HG03378 (cell line): ENCODE measurements around the gene ADRA2B.
"Not testable (repeated sequence)": the region's sequence is repeated elsewhere in the genome, so short reads cannot be mapped to it uniquely, and the experiment has no call there.

Experiments used
- ATAC-seq: cut with Tn5 transposase; IDR thresholded peaks from one replicate; pipeline ENCODE4 v1.9.1; 2021; ENCODE audit warnings: mild to moderate bottlenecking, moderate library complexity; ENCODE audit not compliant: unreplicated experiment

The ADRA2B gene

DNA sequence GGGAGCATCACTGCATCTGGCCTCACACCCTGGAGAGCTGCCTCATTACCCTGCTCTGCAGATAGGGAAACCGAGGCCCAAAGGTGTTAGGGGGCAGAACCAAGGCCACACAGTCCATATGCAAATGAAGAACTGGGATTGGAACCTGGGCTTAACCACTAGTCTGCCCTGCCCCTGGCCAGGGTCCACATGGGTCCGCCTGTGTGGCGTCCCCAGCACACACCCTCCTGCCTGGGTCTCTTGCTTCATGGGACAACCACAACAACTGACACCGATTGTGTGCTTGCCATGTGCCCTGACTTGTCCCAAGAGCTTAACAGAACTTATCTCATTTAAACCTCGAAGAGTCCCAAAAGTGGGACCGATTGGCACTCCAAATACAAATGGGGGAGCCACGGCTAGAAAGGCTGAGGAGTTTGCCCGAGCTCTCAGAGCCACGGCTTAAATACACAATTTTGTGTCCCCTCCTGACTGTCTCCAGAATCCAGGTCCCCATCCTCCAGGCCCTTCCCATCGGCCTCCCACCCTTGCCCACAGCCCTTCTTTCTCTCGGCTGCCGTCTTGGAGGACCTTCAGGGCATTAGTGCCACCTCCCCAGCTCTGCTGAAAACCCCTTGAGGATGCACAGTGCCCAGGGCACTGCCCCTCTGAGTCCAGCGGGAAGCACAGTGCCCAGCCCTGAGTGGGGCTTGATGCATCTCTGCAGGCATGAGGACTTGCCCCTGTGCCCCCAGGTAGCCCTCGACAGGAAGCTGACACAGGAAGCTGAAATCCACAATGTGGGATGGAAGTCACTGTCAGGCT lies 34.6 kb upstream of the ADRA2B start:
- no peak for ATAC-seq

DNA sequence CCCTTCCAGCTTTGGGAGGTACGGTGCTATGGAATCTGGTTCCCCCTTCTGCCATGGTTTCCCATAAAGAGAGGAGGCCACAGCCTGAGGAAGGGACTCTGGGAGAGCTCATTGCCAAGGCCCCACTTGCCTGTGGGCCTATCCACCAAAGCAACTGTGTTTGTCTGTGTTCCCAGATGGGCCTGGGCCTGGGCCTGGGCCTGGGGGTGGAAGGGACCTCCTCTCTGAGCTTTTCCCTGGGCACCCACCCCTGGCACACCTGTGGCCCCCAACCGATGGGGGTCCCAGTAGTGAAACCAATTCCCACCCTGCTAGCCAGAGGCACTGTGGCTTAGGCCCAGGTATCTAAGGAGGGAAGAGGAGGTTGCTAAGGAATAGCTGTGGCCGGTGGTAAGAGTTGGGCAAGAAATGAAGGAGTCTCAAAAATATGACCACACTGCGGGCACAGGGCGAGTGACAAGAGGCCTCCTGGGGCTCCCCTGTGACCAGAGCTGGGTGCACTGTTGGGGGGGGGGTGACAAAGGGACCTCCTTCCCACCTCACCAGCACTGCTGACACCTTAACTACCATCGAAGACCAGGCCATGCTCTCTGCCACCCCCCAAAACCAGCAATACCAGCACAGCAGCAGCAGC lies 33.8 kb upstream of the ADRA2B start:
- no peak for ATAC-seq

DNA sequence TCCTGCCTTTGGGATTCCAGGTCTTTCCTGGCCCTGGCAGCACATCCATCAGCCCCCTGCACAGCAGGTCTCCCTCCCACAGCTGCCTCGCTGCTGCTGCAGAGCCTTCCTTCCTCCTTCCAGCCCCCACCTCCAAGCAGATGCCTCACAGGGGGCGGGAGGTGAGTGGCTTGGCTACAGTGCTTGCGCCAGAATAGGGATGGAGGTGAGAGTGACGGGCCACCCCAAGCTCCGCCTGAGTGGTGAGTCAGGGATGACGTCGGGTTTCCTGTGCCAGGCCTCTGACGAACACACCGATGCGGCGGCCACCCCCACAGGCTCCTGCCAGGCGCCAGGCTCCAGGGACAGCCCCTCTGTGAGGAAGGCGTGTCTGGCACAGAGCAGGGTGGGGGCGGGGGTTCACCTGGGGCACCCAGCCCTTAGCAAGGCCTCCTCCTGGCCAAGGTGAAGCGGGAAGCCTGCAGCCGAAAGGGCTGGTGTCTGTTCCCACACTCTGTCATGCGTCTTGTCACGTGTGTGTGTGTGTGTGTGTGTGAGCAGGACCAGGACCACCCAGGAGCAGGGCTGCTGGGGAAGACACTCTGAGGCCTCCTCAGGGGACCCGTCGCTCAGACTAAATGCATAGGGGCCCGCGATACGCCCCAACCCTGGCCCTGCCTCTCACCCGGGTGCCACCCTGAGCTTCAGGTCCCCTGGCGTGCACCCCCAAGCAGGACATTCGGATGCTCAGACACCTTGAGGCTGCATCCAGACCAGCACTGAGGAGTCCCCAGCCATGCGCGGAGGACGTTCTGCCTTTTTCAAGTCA lies 32.2 kb upstream of the ADRA2B start:
- peak; percentile 46 for ATAC-seq

DNA sequence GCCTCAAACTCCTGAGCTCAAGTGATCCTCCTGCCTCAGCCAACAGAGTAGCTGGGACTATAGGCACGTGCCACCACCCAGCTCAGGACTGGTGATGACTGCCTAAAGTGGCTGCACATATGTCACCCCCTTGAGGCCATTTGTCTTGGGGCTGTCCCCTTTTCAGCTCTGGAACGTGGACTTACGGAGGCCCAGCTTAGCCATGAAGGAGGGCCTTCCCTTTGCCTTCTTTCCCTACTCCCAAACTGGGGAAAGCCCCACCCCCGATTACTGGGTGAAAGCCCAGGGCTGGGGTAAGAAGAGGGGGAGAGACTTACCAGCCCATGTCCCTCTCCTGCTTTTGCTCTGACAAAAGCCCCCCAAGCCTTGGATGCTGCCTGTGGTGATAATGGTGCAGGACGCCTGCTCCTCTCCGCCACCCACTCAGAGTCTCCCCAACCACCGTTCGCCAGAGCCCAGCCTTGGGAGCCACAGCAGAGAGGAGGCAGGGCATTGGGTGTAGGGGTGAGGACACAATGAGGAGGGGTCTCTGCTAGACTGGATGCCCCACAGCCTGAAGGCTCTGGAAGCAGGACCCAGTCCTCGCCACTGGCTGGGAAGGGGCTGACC lies 31.3 kb upstream of the ADRA2B start:
- ATAC-seq = no peak

DNA sequence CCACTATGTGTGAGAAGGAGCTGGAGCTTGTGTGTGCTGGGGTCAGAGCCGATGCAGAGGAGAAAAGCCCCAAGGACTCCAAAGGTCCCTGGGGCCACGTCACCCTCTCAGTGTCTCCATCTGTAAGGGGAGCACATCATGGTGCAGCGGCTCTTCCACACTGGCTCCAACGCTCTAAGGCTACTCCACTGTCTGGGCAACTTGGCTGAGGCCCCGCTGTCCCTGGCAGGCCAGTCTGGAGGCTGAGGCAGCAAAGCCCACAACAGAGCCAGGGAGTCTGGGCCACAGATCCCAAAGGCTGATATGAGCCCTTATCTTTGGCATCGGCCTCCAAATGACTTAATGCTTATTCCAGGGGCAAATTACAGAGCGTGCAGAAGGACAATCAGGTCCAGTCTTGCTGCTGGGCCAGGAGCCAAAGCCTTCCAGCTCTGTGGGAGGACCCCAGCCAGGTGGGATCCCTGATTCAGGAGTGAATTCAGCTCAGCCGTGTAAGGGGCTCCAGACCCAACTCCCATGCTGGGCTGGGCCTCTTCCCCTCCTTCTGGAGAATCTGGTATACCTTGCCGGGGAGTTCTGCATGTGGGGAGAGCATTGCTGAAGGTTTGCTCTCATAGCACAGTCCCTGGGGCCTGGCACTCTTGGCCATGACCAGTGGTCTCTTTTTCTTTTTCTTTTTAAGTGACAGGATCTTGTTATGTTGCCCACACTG lies 30.7 kb upstream of the ADRA2B start:
- ATAC-seq = no peak

DNA sequence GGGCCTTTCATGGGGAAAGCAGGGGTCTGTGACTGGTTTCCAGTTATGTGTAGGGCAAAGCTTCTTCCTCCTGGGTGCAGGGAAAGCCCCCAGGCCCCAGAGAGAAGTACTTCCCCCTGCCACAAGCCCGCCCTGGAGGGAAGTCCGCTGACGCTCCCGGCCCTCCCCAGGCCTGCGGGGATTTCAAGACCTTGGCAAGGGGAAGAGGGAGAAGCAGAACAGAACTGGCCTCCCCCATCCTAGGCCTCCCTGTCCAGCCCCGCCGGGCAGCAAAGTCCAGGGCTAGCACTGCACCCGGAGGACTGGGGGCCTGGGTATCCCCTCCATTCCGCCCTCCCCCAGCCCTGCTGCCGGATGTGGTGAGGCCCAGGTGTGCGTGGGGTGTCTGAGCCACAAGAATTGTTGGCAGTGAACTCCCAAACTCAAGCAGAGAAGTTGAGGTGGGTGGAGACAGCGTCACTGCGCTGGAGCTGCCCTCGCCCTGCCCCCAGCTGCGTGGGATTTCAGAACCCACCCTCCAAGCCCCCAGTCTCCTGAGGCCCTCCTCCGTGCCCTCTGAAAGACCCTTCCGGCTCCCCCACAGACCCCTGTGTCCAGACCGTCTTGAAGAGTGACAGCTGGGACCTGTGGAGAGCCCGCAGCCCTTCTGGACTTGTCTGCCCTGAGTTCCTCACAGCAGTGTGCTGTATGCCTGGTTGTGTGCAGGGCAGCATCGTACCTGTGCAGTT lies 29.9 kb upstream of the ADRA2B start:
- peak; percentile 33 for ATAC-seq

DNA sequence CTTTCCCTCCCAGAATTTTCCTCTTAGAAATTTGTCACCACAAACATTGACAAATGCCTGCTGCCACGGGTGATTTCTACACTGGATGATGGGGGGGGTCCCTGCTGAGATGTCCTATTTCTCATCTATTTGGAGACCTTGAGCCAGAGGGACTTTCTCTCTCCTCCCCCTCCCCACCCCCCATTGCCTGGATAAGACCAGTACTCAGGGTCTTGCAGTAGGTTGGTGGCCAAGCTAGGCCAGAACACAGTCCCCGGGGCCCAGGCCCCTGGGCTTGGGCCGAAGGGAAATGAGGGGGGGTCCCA lies 29.4 kb upstream of the ADRA2B start:
- ATAC-seq = no peak

DNA sequence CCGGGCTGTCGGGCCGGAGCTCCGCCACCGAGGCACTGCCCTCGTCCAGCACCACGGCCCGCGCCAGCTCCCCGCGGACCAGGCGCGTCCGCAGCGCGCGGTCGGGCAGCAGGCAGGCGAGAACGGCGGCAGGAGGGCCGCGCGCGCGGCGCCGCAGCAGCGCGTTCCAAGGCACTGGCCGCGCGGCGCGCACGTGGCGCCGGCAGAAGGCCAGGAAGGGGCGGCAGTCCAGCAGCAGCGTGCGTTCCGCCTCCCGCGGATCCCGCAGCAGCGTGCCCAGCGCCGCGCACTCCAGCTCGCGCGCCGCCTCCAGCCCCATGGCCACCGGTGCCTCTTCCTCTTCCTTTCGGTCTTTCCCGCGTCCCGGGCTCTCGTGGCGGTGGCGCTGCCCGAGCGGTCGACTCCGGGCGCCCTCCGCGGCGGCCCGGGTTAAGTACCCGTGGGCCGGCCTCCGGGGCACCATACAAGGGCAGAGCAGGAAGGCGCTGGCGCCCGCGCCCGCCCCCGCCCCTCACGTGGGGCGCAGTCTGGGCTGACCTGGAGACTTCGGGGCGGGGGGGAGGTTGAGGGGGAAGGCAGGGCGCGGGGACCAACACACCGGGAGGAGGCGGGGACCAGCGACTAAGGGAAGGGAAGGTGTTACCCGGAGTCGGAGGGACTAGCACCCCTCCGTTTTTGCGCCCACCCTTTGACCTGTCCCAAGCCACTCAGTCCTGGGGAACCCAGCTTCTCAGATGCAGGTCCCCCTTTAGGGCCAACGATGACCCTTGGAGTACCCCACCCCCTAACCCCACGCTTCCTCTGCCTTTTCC lies 28.9 kb upstream of the ADRA2B start, which contains the start of gene DUSP2:
DUSP2 (minus strand) TSS at position 405 of the 812 bp plus-strand sequence; CDS start at position 319, 86 bp downstream.
- peak; percentile 27 for ATAC-seq

DNA sequence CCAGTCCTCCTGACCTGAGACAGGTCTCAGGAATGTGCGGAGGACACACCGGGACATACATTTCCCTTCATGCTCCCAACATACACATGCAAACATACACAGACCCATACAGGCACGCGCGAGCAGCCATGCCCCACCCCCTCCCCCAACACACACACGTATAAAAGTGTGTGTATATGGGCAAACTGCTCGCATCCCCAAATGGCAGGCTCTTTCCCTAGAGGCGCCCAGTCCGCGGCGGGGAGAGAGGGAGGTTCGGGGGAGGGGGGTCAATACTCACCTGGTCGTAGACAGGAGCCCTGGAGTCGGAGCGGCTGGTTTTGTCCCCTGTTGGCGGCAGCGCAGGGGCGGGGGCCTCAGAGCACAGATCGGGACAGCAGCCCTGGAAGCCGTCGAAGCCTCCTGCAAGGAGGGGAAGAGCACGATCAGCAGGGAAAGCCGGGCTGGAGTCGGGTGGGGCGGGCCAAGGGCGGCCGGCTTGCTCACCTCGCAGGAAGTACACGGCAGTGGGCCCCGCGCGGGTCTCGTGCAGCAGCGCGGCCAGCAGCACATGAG lies 28.2 kb upstream of the ADRA2B start:
- ATAC-seq = no peak

DNA sequence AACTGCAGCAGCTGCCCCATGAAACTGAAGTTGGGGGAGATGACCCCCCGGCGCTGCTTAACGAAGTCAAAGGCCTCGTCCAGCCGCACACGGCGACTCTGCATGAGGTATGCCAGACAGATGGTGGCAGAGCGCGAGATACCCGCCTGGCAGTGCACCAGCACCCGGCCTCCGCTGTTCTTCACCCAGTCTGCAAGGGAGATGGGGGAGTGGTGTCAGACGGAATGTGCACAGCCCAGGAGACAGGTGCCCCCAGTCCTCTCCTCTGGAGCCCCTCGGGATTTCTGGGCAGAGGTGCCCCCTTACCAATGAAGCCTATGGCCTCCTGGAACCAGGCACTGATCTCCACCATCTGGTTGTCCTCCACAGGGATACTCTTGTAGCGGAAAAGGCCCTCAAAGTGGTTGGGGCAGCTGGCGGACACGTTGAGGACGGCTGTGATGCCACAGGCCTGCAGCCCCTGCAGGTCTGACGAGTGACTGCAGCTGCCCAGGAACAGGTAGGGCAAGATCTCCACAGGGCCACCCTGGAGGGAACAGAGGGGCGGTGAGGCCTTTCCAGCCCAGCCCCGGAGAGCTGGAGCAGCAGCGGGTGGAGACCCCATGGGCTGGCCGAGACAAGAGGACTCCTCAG lies 27.6 kb upstream of the ADRA2B start:
- no peak for ATAC-seq

DNA sequence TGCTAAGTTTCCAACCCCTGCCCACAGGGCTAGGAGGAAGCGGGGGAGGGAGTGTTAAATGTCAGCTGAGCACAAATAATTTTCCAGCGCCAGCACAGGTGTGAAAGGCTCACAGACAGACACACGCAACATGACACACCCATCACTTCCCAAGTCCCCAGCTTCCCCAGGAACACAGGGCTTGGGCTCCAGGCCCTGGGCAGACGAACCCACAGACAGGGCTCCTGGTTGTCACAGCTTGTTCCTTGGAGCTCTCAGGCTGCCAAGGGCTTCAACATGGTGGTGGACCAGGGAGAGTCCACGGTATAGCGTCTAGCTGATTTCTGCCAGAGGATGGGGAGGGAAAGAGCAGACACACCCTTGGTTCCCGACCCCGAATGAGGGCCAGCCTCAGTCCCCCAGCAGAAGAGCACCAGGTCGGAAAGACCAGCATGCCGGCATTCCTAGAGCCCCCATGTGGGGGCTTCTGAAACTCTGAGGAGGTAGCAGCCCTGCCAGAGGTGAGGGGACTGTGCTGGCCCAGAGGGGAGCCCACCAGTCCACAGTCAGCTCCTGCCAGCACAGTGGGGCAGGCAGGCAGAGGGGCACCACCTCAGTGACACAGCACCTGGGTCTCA lies 27.0 kb upstream of the ADRA2B start:
- ATAC-seq = no peak

DNA sequence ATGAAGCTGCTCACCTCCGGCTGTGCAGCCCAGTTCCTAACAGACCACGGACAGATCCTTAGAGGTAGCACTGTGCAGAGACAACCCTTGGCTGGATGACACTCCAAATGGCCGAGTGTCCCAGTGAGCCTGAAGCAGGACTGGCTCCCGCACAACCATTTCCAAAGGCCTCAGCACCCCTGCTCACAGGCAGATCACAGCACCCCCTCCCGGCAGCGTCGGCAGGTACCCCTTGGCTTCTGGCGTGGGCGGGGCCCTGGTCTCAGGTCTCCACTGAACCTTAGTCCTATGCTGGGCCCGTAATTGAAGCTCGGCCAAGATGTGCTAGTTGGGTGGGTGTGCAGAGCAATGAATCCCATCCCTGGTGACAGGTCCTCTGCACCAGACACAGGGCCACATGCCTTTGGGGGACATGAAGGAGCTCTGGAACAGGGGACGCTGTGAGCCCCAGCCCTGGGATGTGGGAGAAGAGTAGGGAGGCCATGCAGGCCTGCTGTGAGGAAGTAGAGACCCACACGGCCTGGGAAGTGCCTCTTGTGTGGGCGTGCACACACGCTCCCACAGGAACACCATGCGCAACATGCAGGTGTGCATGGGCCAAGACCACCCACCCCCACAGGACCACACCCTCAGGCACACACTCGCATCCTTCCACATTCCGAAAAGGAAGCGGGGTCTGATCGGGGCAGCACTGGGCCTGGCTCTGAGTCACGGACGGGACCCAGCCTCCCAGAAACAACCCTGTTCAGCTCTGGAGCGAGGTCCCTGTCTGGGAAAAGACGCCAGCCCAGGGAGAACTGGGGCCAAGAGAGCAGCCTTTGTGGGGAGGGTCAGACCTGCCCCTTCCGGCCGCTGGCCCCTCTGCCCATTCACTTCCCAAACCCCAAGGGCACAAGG lies 26.1 kb upstream of the ADRA2B start:
- ATAC-seq = no peak

DNA sequence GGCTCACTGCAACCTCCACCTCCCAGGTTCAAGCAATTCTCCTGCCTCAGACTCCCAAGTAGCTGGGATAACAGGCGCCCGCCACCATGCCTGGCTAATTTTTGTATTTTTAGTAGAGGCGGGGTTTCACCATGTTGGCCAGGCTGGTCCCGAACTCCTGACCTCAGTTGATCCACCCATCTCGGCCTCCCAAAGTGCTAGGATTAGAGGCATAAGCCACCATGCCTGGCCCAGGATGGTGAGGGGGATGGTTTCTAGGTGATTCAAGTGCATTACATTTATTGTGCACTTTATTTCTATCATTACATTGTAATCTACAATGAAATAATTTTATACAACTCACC lies 25.2 kb upstream of the ADRA2B start:
- ATAC-seq = not testable (repeated sequence)

DNA sequence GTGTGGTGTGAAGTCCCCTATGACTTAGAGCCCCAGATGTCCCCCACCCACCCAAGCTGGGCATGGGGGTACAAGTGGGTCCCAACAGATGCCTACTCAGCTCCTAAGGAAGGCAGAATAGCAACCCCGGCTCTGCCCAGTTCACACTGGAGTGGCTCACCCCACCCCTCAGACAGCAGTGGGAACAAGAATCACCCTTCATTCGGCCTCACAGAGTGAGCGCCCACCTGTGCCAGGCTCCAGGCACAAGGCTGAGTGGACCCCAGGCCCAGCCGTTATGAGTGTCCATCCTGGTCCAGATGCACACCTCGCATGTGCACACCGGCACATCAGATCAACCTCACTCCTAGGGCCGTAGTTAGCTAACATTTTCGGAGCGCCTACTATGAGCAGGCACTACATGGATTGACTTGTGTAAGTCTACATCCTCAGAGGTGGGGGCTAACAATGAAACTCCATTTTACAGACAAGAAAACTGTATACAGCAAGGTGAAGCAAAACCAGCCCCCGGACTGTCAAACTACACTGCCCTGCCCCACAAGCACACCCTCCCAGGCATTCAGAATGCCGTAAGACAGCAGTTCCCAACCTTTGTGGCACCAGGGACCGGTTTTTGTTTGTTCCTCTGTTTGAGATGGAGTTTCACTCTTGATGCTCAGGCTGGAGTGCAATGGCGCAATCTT lies 24.7 kb upstream of the ADRA2B start:
- ATAC-seq = no peak

DNA sequence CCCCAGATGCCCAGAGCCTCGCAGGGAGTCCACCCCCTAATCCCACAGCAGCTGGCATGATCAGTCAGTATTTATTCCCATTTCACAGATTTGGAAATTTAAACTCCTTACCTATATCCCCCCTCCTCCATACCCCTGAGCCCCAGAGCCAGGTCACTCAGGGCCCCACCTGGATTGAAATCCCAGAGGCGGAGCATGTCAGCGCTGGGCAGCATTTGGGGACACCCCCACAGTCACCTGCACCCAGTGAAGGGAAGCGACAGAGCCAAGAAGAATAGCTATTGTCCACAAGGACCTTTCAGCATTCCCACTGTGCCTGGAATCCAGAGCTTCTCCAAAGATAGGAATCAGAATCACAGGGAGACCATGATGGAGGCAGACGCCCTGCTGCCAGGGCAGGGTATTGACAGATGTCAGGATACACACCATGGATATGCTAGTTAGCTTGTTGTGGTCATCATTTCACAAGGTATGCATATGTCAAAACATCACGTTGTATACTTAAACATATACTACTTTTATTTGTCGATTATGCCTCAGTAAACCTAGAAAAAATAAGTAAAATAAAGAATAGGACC lies 22.9 kb upstream of the ADRA2B start:
- no peak for ATAC-seq
